ENCODE results near the gene OR4D6. TPM values are rescaled to one million over a fixed set of nuclear protein-coding genes. Genes with fewer than 3 reads are reported as not detected.

The OR4D6 gene
- total and polyA plus RNA-seq, 9 donors: not detected

DNA sequence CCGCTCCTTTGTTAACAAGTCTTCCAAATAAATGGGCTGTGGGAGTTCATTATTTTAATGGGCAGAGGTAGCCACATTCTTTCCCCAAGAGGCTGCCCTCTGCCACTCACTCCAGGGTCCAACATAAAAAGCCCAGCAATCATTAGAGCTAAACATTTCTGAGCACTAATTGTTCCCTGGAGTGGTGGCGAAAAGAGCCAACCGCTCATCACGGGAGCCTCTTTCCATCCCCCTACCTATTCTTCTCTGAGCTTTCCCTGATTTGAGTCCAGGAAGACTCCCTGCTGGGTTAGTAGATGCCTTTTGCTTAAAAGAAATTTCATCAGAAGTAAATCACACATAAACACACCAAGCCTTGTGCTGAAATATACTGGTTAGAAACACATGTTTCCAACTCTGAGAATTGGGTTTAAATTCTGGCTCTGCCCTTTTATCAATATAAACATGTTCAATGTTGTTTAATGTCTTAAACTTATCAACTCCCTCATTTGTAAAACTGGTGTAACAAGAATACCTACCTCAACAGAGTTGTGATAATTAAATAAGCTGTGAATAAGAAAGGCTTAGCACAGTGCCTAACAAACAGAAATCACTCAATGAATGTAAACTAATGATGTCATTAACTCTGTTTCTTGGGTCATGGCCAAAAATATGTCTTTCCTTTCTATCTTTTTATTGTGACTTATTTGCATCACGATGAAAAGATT lies 30.2 kb upstream of the OR4D6 start, which contains the start of gene OR5A2:
OR5A2 (minus strand) TSS at position 53 of the 707 bp plus-strand sequence. CDS start 3,460 bp downstream, outside the sequence.
- Histone ChIP-seq H3K4me3 (no peak within 1 kb of the TSS), H3K4me1 (ENCODE audit: insufficient read depth) (no peaks in the 10 kb centered on the region), H3K27ac (no peak within 1 kb of the TSS), H3K9me3 (no peaks in the 10 kb centered on the region), H3K27me3 (no peaks in the 10 kb centered on the region), H3K36me3 (no peaks in the 10 kb centered on the region)
- TF ChIP-seq POLR2A (IDR thresholded peaks at IDR 0.05) (no peak), EP300 (IDR thresholded peaks at IDR 0.05) (no peak)
- TF ChIP-seq, protein P1, sequence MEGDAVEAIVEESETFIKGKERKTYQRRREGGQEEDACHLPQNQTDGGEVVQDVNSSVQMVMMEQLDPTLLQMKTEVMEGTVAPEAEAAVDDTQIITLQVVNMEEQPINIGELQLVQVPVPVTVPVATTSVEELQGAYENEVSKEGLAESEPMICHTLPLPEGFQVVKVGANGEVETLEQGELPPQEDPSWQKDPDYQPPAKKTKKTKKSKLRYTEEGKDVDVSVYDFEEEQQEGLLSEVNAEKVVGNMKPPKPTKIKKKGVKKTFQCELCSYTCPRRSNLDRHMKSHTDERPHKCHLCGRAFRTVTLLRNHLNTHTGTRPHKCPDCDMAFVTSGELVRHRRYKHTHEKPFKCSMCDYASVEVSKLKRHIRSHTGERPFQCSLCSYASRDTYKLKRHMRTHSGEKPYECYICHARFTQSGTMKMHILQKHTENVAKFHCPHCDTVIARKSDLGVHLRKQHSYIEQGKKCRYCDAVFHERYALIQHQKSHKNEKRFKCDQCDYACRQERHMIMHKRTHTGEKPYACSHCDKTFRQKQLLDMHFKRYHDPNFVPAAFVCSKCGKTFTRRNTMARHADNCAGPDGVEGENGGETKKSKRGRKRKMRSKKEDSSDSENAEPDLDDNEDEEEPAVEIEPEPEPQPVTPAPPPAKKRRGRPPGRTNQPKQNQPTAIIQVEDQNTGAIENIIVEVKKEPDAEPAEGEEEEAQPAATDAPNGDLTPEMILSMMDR (IDR thresholded peaks at IDR 0.05): no peak
- WGBS, 3 donors: 55 to 60% (median 57%) methylated on average over 5 of the region's 5 CpGs
- no peak for DNase-seq
- intact Hi-C loops (cut with DNase I): no loop called here

DNA sequence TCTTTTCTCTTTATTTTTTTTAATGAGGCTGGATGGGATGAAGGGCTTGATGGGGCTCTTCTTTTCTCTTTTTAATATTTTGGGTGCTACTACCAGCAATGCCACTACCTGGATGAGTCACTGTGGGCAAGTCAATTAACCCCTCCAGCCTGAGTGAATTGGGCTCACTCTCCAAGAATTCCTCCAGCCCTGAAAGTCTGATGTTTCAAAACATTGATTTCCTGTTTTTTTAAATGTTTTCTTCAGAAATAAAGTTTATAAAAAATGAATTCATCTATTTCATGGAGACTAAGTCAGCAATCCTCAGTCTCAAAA lies 29.7 kb upstream of the OR4D6 start:
- no peak overlapping the region for H3K4me3 ChIP-seq
- no peaks in the 10 kb centered on the region for H3K9me3 ChIP-seq
- TF ChIP-seq POLR2A (IDR thresholded peaks at IDR 0.05): no peak
- TF ChIP-seq, protein P1 (IDR thresholded peaks at IDR 0.05): no peak
- no peak for TF ChIP-seq EP300 (IDR thresholded peaks at IDR 0.05)
- no peaks in the 10 kb centered on the region for H3K27me3 ChIP-seq
- no peak overlapping the region for H3K27ac ChIP-seq
- H3K4me1 ChIP-seq (ENCODE audit: insufficient read depth): no peaks in the 10 kb centered on the region
- no peaks in the 10 kb centered on the region for H3K36me3 ChIP-seq
- intact Hi-C loops (cut with DNase I): no loop called here
- DNase-seq: no peak

DNA sequence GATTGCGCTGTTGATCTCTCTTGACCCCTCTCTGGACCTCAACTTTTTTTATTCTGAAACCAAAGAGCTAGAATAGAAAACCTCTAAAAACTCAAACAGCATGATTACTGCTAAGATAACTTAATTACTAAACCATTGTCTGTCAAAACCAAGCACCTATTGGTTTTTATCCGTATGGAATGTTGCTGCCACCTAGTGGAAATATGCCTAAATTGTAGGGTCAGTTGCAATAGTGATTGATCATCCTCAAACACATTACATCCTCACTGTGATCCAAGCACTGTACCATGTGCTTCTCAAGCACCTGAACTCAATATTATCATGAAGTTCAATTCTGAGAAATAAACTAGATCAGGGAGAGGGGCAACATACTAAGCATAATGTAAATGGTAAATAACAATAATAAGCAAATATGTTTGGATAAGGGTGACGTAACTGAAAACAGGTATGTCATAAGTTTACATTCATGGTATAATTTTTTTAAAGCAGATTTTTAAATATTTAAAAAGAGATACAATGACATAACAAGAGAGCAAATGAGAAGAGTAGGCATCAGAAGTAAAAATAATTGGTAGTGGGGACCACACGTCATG lies 26.7 kb upstream of the OR4D6 start:
- Histone ChIP-seq H3K9me3 (no peaks in the 10 kb centered on the region), H3K27me3 (no peaks in the 10 kb centered on the region), H3K27ac (no peak overlapping the region), H3K36me3 (no peaks in the 10 kb centered on the region), H3K4me3 (no peak overlapping the region), H3K4me1 (ENCODE audit: insufficient read depth) (no peaks in the 10 kb centered on the region)
- no peak for DNase-seq
- 60 to 67% (median 66%) methylated on average over 4 of the region's 4 CpGs for WGBS, 3 donors
- intact Hi-C loops (cut with DNase I): no loop called here
- TF ChIP-seq, protein P1 (IDR thresholded peaks at IDR 0.05): peak in 1 of 3 donors; percentile 8
- no peak for TF ChIP-seq POLR2A (IDR thresholded peaks at IDR 0.05)

DNA sequence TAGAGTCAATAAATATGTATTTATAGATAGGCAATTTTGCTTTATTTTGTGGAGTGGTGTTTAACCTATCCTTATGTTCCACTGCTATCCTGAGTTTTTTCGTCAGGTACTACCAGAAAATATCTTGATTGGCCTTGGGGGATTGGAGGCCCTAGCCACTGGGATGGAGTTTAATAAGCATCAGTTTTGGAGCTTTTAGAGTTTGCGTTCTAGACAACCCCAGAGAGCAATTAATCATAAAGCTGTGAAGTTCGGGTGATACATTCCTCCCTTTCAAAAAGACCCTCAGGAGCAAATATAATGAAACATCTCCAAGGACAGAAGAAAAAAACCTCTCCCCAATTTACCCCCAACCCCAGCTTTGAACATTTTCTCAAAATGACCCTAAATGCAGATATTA lies 20.6 kb upstream of the OR4D6 start, which contains the start of gene OR5A1:
OR5A1 (plus strand) TSS at position 301 of the 400 bp plus-strand sequence. CDS start 6,700 bp downstream, outside the sequence.
- intact Hi-C loops (cut with DNase I): no loop called here
- TF ChIP-seq, protein P1 (IDR thresholded peaks at IDR 0.05): no peak
- WGBS, 3 donors: 39 to 52% (median 42%) methylated on average over 3 of the region's 3 CpGs

More for the DNA sequence above, 20.6 kb upstream of the OR4D6 start, which contains the start of gene OR5A1:
- Histone ChIP-seq H3K27ac (no peak within 1 kb of the TSS), H3K9me3 (no peaks in the 10 kb centered on the region), H3K4me3 (no peak within 1 kb of the TSS), H3K4me1 (ENCODE audit: insufficient read depth) (no peaks in the 10 kb centered on the region), H3K27me3 (no peaks in the 10 kb centered on the region), H3K36me3 (no peaks in the 10 kb centered on the region)
- DNase-seq: no peak
